ENCODE data around the gene CD3D.
"Not testable (repeated sequence)": the region's sequence is repeated elsewhere in the genome, so short reads cannot be mapped to it uniquely, and the experiment has no call there.

CD3D gene

DNA sequence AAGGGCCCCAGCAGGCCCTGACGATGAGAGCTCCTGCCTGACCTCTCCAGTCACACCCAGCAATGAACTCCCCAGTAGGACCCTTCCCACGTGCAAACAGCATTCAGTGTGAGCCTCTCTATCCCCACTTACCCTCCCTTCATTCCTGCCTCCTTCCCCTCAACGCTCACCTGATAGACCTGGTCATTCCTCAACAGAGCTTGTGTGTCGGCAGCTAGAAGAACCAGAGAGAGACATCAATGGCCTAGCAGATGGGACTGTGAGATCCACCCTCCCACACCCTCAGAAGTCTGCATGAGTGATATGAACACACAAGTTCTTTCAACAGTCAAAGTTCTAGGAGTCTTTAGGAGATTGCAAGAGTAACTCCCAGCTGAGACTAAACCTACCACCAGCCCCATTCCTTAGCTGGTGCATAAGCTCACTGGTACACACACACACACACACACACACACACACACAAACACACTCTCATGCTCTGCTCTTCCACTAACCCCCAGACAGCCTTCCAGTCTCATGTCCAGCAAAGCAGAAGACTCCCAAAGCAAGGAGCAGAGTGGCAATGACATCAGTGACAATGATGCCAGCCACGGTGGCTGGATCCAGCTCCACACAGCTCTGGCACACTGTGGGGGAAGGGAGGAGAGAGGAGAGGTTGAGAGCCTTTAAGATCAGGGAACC lies 3.1 kb downstream of the CD3D start:
- no peak for DNase-seq (ENCODE audit: low read depth in 2 of 2)

DNA sequence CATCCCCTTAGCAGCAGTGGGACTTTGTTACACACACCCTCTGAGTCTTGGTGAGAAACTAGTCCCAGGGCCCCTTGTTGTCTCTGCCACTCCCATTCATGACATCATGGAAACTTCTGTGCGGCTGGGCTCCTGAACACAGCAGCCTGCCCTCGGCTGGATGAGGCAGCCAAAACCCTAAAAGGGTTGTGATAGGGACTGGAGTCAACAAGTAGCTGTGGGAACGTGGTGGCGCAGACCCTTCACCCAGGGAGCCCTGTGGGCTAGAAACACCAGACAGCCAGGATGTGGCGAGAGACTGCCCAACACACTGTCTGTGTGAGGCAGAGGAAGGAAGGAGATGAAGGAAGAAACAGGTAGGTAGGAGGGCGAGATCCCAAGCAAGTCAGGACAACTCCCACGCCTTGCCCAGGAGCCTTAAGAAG lies 3.9 kb downstream of the CD3D start:
- peak; percentile 66 to 83 for DNase-seq (ENCODE audit: low read depth in 2 of 2)

DNA sequence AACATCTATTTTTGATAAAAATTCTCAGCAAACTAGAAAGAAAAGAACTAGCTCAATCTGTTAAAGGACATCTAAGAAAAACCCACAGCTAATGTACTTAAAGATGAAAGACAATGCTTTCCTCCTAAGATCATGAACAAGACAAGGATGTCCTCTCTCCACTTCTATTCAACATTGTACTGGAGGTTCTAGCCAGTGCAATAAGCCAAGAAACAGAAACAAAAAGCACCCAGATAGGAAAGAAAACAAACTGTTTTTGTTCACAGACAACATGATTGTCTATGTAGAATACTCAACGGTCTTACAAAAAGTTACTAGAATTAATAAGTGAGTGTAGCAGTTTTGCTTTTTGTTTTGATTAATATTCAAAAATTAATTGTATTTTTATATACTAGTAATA lies 7.8 kb downstream of the CD3D start:
- no peak for DNase-seq (ENCODE audit: low read depth in 2 of 2)

DNA sequence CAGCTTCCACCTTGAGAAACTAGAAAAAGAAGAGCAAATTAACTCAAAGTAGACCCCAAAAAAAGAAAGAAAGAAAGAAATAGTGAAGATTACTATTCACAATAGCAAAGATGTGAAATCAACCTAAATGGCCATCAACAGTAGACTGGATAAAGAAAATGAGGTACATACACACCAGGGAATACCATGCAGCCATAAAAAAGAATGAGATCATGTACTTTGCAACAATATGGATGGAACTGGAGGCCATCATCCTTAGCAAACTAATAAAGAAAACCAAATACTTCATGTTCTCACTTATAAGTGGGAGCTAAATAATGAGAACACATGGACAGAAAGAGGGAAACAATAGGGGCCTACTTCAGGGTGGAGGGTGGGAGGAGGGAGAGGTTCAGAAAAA lies 13.8 kb downstream of the CD3D start:
- no peak for DNase-seq (ENCODE audit: low read depth in 2 of 2)

DNA sequence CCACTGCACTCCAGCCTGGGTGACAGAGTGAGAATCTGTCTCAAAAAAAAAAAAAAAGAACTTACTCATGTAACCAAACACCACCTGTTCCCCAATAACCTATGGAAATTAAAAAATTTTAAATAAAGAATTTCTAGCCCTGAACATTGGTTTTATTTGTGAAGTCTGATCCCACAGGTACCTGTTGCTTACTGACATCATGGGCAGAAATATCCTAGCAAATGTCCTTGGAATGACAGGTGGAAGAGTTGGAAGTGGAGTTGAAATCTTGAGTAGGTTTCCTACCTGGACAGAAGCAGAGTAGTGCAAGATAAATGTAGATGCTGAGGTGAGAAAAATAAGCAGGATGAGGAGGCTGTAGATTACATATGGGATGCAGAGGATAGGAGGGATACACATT lies 17.2 kb downstream of the CD3D start:
- DNase-seq (ENCODE audit: low read depth in 2 of 2): no peak

DNA sequence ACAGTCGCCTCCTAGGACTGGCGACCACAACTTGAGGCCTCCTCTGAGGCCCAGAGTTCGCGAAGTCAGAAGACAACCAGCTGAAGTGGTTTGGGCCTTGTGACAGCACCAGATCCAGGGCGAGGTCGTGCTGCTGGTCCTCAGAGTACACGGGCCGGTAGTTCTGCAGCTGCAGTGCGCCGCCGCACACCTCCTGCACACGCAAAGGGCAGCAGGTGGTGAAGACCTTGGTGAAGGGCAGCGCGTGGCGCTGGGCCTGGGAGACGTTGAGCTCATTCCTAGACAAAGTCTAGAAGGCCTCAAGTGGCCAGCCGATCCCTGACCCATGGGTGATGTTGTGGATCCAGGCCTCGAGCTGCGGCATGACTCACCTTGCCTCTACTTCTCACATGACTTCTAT lies 19.8 kb downstream of the CD3D start:
- DNase-seq (ENCODE audit: low read depth in 2 of 2): no peak

DNA sequence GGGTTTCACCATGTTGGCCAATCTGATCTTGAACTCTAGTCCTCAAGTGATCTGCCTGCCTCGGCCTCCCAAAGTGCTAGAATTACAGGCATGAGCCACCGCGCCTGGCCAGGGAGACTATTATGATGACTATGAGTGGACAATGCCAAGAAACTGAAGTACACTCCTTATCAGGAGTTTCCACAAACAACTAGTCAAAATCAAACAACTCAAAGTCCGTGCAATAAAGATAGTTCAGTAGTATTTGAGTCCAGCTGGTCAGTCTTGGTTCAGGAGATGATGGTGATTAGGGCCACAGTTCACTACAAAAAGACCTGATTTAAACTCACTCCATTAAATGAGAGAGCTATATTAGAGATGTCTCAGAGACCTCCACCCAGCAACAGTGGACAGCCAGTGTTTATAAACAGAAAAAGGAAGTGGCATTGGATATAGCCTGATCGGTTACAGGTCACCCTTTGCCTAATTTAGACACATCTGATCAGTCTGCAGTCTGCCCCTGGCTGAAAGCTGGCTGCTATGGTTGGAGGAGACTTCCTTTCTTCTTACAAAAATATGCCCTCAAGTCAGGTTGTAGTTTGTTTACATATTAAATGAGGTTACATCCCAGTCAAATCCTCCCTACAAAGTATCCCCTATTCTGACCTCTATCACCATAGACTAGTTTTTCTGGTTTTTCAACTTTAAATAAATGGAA lies 21.0 kb downstream of the CD3D start:
- no peak for DNase-seq (ENCODE audit: low read depth in 2 of 2)

DNA sequence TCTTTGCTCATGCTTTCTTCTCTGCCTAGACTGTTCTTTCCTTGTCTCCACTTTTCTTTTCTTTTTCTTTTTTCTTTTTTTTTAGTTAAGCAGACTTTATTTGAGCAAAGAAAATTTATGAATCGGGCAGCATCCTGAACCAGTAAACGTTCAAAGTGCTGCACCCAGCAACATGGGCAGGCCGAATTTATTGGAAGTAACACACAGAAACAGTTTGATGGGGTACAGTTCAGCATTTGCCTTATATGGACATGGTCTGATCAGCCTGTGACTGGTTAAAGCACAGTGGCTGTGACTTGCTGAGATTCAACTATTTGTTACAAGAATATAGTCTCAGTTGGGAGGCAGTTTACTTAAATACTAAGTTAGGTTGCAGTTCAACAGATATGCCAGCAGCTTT lies 22.0 kb downstream of the CD3D start:
- no peak for DNase-seq (ENCODE audit: low read depth in 2 of 2)

DNA sequence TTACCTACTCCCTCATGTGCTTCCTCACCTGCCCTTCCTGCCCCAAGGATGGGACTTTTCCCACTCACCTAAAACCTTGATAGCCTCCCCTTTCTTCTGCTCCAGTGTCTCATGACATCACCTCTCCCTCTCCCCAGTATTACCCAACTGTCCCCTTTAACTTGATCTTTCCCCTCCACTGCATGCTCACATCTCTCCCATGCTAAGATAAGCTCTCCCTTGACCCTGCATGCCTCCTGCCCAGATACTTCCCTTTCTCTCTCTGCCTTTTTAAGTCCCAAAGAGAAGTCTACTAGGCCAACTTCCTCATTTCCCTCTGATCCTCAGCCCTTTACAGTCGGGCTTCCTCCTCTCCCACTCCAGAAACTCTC lies 23.2 kb downstream of the CD3D start:
- no peak for DNase-seq (ENCODE audit: low read depth in 2 of 2)

DNA sequence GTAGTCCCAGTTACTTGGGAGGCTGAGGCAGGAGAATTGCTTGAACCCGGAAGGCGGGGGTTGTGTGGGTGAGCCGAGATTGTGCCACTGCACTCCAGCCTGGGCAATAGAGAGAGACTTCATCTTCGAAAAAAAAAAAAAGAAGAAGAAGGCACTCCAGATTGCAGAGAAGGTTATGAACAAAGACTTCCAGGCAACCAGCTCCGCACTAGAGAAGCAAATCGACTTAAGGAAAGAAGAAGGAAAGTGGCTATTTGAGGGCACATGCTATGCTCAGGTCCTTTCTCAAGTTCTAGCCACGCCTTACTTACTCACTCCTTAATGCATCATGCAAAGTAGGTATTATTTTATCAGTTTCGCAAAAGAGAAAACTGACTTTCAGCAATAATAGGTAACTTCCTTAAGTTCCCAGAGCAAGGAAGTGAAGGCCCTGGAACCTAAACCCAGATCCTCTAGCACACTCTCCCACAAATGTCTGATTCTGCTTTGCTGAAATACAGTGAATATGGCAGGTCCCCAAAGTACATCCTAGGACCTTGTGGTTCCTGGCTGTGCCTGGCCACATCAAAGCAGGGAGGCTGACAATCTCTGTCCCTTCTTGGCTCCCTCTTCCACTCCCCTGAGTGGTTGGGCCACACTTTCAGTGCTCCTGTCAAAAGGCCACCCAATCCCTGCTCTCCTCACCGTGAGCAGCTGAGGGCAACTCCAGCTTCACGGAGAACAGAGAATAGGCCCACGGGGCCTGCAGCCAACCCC lies 23.7 kb downstream of the CD3D start:
- DNase-seq (ENCODE audit: low read depth in 2 of 2): no peak

DNA sequence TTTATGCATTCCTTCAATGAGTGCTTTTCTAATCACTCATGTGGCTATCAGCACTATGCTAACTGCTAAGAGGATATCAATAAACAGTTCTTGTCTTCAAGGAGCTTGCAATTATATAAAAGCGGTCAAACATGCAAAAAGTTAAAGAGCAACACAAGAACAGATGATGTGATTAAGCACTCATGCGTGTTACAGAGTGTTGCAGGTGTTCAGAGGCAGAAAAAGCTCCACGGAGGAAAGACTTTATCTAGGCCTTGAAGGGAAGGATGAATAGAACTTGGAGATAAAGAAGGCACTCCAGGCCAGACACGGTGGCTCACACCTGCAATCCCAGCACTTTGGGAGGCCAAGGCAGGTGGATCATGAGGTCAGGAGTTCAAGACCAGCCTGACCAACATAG lies 24.4 kb downstream of the CD3D start:
- no peak for DNase-seq (ENCODE audit: low read depth in 2 of 2)

DNA sequence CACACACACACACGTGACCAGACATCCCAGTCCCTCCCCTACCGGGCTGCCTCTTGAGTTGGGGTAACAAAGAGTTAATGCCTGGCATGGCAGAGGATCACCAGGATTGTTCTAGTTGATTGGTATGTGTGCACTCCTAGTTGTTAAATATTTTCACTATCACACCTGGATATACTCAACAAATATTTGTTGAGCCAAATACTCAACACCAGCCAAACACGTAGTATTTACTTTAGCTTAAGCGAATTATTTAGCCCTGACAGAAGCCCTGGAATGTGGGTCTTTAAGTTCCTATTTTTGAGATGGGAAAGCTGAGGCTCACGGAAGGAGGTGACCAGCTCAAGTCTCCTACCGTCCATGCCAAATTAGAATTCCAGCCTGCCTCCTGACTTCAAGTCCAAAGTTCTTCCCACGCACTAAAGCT lies 27.5 kb downstream of the CD3D start:
- DNase-seq (ENCODE audit: low read depth in 2 of 2): no peak

DNA sequence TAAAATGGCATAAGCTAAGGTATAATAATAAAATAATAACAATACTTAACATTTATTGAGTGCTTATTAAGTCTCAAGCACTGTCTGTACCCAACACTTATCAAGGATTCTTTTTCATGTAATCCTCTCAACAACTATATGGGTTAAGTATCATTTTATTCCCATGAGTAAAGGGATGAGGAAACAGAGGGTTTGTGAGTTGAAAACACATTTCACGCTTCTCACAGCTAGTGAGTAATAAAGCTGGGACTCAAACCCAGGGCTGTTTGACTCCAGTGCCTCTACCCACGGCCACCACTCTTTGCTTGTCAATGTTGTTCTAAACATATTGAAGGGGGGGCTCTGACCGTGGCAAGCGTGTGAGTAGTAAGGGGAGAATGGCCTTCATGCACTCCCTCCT lies 29.3 kb downstream of the CD3D start:
- no peak for DNase-seq (ENCODE audit: low read depth in 2 of 2)

DNA sequence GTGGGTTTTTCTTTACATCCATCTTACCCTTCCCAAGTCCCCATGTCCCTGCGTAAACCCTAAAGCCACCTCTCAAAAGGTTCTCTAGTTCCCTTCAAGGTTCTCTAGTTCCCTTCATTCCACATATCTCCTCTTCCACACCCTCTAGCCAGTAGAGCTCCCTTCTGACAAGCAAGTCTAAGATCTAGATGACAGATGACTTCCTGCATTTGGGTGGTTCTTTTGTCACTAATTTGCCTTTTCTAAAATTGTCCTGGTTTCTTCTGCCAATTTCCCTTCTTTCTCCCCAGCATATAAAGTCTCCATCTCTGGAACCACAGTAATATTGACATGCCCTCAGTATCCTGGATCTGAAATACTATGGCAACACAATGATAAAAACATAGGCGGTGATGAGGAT lies 30.2 kb downstream of the CD3D start:
- DNase-seq (ENCODE audit: low read depth in 2 of 2): no peak

DNA sequence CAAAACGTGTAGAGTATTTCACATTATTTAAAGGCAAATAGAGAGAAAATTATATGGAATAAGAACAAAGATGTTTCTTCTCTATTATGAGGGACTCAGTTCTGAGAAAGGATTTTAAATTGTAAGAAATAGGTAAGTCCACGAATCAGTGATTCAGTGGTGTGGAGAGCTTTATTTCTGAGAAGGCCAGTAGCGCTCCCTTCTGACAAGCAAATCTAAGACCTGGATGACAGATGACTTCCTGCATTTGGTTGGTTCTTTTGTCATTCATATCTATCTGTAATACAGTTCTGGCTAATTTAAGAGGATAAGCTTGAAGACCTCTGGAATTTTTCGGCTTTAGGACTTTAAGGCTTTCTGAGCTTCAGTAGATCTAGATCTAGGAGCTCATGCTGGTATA lies 31.0 kb downstream of the CD3D start:
- DNase-seq (ENCODE audit: low read depth in 2 of 2): no peak

DNA sequence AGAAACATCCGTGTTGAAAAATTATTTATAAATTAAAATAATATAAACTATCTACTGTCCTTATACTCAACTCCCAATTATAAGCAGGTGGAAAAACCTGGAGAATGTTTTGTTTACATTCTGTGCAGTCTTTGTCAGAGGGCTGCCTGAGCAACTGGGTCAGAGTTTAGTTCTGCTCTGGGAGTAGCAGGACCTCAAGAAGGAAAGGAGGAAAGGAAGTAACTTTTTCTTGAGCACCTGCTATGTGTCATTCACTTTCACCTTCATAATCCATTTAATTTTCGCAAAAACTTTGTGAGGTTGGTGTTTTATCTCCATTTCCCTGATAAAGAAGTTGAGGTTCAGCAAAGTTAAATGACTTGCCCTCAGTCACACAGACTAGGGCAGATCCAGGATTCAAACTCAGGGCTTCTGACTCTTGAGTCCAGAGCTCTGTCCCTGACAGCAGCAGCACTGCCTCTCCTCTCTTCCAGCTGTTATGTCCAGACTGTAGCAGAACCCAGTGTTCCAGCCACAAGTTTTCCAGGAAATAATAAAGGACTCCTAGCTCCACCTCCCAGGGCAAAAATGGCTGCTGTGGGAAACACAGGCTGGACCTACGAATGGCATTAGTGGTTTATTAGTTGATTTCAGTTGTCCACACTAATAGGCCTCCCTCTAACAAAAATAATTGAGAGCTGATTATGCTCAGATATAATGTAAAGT lies 31.6 kb downstream of the CD3D start:
- DNase-seq (ENCODE audit: low read depth in 2 of 2): no peak

DNA sequence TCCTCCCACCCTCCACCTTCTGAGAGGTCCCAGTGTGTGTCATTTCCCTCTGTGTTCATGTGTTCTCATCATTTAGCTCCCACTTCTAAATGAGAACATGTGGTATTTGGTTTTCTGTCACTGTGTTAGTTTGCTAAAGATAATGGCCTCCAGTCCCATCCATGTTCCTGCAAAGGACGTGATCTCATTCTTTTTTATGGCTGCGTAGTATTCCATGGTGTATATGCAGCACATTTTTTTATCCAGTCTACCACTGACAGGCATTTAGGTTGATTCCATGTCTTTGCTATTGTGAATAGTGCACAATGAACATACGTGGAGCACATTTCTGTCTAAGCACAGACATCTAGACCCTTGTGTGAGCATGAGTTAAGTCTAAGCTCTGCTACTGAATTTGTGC lies 32.2 kb downstream of the CD3D start:
- no peak for DNase-seq (ENCODE audit: low read depth in 2 of 2)

DNA sequence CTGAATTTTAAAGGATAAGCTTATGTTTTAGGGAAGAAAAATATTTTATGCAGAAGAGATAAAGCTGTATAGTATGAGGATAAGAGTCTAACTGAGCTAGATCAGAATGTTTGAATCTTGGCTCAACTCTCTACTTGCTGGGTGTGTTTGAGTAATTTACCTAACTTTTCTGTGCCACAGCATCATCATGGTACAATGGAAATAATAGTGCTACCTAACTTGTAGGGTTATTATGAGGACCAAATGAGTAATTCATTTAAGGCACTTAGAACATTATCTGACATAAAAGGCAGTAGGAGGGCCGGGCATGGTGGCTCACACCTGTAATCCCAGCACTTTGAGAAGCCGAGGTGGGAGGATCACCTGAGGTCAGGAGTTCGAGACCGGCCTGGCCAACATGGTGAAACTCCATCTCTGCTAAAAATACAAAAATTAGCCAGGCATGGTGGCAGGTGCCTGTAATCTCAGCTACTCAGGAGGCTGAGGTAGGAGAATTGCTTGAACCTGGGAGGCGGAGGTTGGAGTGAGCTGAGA lies 33.4 kb downstream of the CD3D start:
- DNase-seq (ENCODE audit: low read depth in 2 of 2): not testable (repeated sequence)

DNA sequence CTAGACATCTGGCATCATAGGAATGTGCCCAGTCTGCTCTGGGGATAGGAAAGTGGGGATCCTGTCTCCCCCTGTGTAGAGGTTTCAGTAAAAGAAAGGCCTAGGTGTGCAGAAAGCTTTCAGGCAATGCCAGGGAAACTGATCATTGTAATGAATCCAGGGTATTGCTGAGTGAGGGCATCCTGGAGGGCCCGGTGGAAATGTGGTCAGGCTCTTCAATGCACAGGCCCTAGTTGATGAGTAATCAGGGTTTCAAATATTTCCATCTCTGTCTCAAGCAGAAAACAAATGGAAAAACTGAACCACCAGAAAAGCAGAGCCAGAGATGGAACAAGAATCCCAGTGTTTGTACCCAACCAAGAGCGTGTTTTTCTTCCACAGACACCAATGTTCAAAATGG lies 35.9 kb downstream of the CD3D start:
- no peak for DNase-seq (ENCODE audit: low read depth in 2 of 2)

DNA sequence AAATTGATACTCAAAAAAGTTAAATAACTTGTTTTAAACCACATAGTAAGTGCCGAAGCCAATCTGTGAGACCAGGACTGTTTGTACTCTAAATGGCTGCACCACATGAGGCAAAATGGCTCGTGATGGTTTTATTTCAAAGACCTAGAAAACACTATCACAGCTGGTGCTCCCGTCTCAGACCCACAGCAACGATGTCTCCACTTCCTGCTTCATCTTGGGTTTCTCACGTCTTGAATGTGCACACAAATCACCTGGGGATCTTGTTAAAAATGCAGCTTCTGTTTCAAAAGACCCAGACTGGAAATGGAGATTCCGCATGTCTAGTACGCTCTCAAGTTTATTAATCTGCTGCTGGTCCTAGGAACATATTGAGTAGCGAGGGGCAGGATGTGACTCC lies 36.8 kb downstream of the CD3D start:
- no peak for DNase-seq (ENCODE audit: low read depth in 2 of 2)

DNA sequence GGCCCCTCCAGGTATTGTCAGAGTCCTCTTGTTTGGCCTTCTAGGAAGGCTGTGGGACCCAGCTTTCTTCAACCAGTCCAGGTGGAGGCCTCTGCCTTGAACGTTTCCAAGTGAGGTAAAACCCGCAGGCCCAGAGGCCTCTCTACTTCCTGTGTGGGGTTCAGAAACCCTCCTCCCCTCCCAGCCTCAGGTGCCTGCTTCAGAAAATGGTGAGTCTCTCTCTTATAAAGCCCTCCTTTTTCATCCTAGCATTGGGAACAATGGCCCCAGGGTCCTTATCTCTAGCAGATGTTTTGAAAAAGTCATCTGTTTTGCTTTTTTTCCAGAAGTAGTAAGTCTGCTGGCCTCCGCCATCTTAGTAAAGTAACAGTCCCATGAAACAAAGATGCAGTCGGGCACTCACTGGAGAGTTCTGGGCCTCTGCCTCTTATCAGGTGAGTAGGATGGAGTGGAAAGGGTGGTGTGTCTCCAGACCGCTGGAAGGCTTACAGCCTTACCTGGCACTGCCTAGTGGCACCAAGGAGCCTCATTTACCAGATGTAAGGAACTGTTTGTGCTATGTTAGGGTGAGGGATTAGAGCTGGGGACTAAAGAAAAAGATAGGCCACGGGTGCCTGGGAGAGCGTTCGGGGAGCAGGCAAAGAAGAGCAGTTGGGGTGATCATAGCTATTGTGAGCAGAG lies 37.8 kb downstream of the CD3D start, which contains the start of gene CD3E:
Gene CD3E, plus strand, starts transcription at position 163 of the 681 bp plus-strand sequence. Its CDS starts 223 bp downstream, at position 386.
- peak; percentile 38 to 59 for DNase-seq (ENCODE audit: low read depth in 2 of 2)

DNA sequence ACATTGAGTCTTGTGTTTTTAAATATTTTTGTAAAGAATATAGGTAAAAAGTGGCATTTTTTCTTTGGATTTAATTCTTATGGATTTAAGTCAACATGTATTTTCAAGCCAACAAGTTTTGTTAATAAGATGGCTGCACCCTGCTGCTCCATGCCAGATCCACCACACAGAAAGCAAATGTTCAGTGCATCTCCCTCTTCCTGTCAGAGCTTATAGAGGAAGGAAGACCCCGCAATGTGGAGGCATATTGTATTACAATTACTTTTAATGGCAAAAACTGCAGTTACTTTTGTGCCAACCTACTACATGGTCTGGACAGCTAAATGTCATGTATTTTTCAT lies 38.3 kb downstream of the CD3D start:
- no peak for DNase-seq (ENCODE audit: low read depth in 2 of 2)
